GM10847 (cell line): Measurements from ENCODE around the gene PDE7B.

ENCODE experiments used
- POLR2A ChIP-seq: IDR thresholded peaks from 2 replicates; pipeline ENCODE4 v1.6.1; 2011; ENCODE audit not compliant: insufficient read length; ENCODE audit errors: extremely low read depth

The PDE7B gene

GRCh38 chr6:136036071-136036380 is 184.5 kb downstream of the PDE7B start:
- TF ChIP-seq POLR2A: no peak

- TF ChIP-seq POLR2A: no peak
Observed at GRCh38 chr6:136036601-136037000, 185.1 kb downstream of the PDE7B start.

- TF ChIP-seq POLR2A: no peak
Observed at GRCh38 chr6:136037242-136037875, 185.9 kb downstream of the PDE7B start.

DNA sequence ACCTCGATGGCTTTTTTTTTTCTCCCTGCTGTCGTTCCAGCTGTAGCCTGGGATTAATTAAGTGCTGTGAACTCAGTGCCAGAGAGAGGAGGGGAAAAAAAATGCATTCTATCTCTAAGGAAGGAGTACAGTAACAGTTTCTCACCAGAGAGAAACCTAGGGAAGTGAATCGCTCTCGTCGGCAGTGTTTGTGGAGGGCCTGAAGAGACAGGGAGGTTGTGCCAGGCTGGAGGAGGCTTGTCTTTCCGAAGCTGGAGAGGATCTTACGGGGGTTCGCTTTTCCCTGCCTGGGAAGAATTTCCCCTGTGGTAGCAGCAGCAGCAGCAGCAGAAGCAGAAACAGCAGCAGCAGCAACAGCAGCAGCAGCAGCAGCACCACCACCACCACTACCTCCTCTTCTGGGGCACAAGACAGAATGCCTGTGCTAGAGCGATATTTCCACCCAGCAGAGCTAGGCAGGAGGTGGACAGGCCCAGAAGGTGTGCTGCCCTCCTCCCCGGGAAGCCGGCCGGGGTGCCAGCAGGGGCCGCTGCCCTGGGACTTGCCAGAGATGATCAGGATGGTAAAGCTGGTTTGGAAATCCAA is 186.5 kb downstream of the PDE7B start:
- TF ChIP-seq POLR2A: no peak

DNA sequence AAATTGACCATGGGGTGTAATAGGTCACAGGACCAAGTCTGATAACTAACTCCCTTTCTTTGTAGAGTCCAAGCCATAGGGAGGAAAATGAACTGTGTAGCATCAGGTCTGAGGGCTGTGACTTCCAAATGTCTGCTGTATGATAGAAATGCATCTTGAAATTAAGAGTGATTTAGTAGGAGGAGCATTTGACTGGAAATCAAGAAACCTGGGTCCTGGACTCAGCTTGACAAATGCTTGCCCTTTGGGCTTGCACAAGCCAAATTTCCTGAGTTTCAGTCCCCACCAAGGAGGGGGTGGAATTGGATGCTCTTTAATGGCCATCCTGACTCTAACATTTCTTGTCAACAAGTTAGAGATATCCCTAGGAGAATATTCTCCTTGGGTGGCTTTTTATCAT is 187.0 kb downstream of the PDE7B start:
- TF ChIP-seq POLR2A: no peak

- TF ChIP-seq POLR2A: no peak
Observed at GRCh38 chr6:136039185-136039584, 187.7 kb downstream of the PDE7B start.

DNA sequence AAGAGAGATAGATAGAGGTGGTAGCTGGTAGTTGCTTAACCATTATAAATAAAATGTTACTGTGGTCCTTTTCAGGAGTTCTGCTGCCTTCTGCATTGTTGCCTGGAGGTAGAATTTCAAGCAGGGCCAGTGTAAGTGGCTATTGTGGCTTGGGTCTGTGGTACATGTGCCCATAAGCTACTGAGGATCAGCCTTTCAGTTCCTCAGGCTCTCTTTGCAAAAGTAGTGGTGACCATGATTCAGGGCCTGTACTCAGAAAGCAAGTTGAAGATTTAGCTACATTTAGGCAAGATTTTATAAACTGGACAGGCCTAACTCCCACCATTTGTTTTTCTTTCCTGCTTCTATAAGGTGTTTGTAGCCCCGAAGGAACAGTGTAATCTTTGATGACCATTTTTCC is 199.0 kb downstream of the PDE7B start:
- TF ChIP-seq POLR2A: no peak

DNA sequence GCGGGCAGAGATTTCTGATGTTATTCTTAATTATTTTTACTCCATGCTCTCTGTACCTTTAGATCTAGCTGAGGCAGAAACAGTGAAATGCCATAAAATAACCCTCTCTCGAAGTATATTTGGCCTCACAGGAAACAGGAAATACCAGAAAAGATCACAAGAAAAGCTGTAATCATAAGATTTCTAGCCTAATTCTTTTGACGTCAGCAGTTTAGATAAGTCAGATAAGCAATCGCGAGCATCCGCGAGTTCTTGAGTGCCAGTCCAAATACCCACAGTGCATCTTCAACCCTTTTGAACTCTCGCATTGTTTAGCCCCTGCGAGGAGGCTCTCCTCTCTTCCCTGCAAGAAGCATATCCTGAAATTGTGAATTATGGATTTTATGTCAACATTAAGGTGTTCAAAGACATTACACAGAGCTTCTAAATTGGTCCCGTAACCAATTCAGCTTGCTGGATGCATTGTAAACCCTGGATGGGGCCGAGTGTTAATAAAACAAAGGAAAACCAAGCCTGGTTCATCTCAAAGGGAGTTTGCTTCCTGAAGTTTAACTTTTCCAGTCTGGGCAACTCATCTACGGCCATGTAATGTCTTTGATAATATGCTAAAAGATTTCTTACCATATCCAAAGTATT is 199.8 kb downstream of the PDE7B start:
- TF ChIP-seq POLR2A: no peak

DNA sequence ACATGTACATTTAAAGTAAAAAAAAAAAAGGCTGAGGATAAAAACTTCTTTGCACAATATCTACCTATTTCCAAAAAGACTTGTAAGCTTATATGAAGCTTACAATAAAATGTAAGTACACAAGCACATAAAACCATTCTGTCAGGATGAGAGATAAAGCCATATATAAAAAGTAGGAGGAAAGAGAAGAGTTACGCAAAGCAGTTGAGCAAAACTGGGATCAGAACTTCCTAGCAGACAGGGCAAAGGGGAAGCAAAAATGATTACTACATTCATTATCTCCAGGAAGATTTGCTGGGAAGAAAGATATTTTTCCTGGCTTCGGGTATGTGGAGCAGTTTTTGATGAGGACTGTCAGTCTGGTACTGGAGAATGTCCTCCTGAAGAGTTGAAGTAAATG is 200.5 kb downstream of the PDE7B start:
- no peak for TF ChIP-seq POLR2A

DNA sequence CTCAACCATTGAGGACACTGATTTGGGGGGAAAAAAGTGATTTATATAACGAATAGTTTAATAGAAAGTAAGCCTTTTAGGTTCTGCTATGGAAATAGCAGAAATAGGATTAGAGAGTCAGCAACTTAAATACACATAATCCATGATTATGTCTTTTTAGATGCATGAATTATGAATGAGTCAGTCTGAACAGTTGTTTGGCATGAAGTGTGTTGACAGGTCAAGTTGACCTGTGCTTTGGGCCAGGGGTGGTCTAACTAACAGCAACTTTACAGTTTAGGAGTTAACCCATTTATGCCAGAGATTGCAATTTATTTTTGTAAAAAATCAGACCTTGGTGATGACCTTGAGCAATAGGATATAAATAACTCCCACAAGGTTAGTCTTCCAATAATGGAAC is 207.4 kb downstream of the PDE7B start:
- TF ChIP-seq POLR2A: no peak

- no peak for TF ChIP-seq POLR2A
Observed at GRCh38 chr6:136059308-136059707, 207.8 kb downstream of the PDE7B start.

DNA sequence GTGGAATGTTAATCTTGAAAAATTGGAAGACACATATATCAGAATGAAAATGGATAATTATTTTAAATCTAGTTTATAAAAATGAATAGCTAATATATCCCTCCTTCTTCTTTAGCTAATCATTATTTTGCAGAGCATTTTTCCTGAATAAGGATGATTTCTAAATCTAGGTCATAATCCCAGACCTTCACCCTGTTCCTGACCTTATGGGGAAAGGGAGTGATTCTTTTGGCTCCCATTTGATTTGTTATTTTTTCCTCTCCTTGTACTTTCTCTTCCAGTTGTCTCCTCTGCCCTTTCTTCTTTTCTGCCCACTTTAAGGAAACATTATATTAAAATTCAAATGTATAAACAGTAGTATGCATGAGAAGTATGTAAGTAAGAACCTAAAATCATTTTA is 208.6 kb downstream of the PDE7B start:
- no peak for TF ChIP-seq POLR2A

DNA sequence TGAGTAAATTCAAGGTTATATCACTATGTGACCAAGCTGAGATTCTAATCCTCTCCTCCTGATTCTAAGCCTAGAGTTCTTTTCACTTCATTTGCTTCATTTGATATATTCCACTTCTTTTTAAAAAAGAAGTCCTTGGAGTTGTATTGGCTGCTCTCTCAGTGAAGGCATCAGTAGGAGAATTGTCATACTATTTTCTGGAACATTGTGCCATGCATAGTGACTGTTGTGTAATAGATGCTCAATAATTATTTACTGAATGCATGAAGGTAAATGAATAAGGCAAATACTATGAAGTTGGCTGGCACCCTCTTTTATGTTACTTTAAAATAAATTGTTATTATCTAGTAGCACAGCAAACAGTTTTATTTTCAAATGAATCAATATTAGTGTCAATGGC is 209.3 kb downstream of the PDE7B start:
- TF ChIP-seq POLR2A: no peak

GRCh38 chr6:136061701-136062100 is 210.2 kb downstream of the PDE7B start:
- TF ChIP-seq POLR2A: no peak

- TF ChIP-seq POLR2A: no peak
Observed at GRCh38 chr6:136063096-136063495, 211.6 kb downstream of the PDE7B start.

GRCh38 chr6:136066005-136066404 is 214.5 kb downstream of the PDE7B start:
- no peak for TF ChIP-seq POLR2A
